Astrocyte (in vitro differentiated cells and primary cell): ENCODE measurements around the gene NOB1.

ENCODE experiments used
- EZH2 ChIP-seq: IDR thresholded peaks from 2 replicates; pipeline ENCODE4 v1.6.1; 2012; ENCODE audit warnings: mild to moderate bottlenecking, low read length, inconsistent platforms; ENCODE audit not compliant: insufficient read depth
- TF ChIP-seq, protein P1 (sequence below): IDR thresholded peaks from 2 replicates; pipeline ENCODE4 v1.5.1; 2011; ENCODE audit warnings: low read depth, mild to moderate bottlenecking, inconsistent platforms, low read length, moderate library complexity; ENCODE audit not compliant: insufficient read depth

DNA sequence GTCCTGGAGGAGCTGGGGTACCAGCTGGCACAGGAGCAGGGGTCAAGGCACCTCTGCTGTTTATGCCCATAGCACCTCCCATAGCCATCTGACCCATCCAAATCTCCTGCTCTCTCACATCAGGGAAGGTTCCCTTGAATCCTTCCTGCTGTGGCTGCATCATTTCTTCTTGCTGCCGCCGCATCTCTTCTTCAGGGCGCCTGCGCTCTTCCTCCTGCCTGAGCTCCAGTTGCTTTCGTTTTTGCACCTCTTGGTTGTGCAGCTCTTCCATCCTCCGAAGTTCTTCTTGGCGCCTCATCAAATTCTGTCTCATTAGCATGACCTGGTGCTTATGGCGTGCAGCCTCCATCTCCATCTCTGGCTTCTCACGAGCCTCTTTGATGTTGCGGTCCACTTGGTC lies 2.0 kb upstream of the NOB1 start:
- TF ChIP-seq, protein P1, sequence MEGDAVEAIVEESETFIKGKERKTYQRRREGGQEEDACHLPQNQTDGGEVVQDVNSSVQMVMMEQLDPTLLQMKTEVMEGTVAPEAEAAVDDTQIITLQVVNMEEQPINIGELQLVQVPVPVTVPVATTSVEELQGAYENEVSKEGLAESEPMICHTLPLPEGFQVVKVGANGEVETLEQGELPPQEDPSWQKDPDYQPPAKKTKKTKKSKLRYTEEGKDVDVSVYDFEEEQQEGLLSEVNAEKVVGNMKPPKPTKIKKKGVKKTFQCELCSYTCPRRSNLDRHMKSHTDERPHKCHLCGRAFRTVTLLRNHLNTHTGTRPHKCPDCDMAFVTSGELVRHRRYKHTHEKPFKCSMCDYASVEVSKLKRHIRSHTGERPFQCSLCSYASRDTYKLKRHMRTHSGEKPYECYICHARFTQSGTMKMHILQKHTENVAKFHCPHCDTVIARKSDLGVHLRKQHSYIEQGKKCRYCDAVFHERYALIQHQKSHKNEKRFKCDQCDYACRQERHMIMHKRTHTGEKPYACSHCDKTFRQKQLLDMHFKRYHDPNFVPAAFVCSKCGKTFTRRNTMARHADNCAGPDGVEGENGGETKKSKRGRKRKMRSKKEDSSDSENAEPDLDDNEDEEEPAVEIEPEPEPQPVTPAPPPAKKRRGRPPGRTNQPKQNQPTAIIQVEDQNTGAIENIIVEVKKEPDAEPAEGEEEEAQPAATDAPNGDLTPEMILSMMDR = no peak
- TF ChIP-seq EZH2 = no peak
